HG03025 (cell line): ENCODE data around the gene DACT2.
"Not testable (repeated sequence)": the region's sequence is repeated elsewhere in the genome, so short reads cannot be mapped to it uniquely, and the experiment has no call there.

Experiments used
- ATAC-seq: cut with Tn5 transposase; IDR thresholded peaks from one replicate; pipeline ENCODE4 v1.9.1; 2021; ENCODE audit warnings: mild to moderate bottlenecking, moderate library complexity; ENCODE audit not compliant: unreplicated experiment, low FRiP score

DACT2 gene

GRCh38 chr6:168269455-168270243 lies 49.9 kb downstream of the DACT2 start:
- no peak for ATAC-seq

GRCh38 chr6:168268755-168269154 lies 50.8 kb downstream of the DACT2 start:
- no peak for ATAC-seq

- not testable (repeated sequence) for ATAC-seq
Observed at GRCh38 chr6:168267779-168268178, 51.8 kb downstream of the DACT2 start.

GRCh38 chr6:168265827-168266815 lies 53.5 kb downstream of the DACT2 start:
- no peak for ATAC-seq

GRCh38 chr6:168265394-168265793 lies 54.2 kb downstream of the DACT2 start:
- ATAC-seq = no peak

GRCh38 chr6:168264593-168265335 lies 54.8 kb downstream of the DACT2 start:
- ATAC-seq = no peak

- ATAC-seq = no peak
Observed at GRCh38 chr6:168263351-168263905, 56.1 kb downstream of the DACT2 start.

GRCh38 chr6:168261234-168261633 lies 58.3 kb downstream of the DACT2 start:
- ATAC-seq = no peak

GRCh38 chr6:168260420-168260987 lies 59.1 kb downstream of the DACT2 start:
- ATAC-seq = no peak

- ATAC-seq = no peak
Observed at GRCh38 chr6:168258795-168259194, 60.8 kb downstream of the DACT2 start.

GRCh38 chr6:168256940-168257339 lies 62.6 kb downstream of the DACT2 start:
- ATAC-seq = no peak
